ENCODE data around the gene MDC1.

- TF ChIP-seq CTCF (IDR thresholded peaks at IDR 0.05): peak in 2 of 4 experiments; percentile 50
- TF ChIP-seq EP300 (IDR thresholded peaks at IDR 0.05): no peak
Measured at GRCh38 chr6:30719791-30720737, 3.0 kb upstream of the MDC1 start, which contains the start of gene TUBB.

Data from gastroesophageal sphincter (tissue), 3 donors.